Endothelial cell of umbilical vein (primary cell): ENCODE measurements around the gene BTF3L4. TPM values are rescaled to one million over a fixed set of nuclear protein-coding genes. Genes with fewer than 3 reads are reported as not detected.
A peak's percentile ranks its signal among the peaks of the same experiment; 100 is the strongest.

ENCODE experiments used
- BruUV-seq: library from RNA; stranded (reverse); fragments of 400-500 nt; replicated peaks from 2 replicates; lab custom pipeline; 2021; lab: Mats Ljungman, UMichigan
- CTCF ChIA-PET: fragments of 300-600, 350-600 bp; sonication (Branson Sonifier 250); formaldehyde crosslinking; loops from one replicate; lab custom pipeline; 2021; ENCODE audit warnings: antibody characterized with exemption, inconsistent platforms; lab: Charles Lee
- POLR2A ChIA-PET: fragments of 300-600, 350-600 bp; sonication (Branson Sonifier 250); formaldehyde crosslinking; loops from one replicate; lab custom pipeline; 2021; ENCODE audit warnings: antibody characterized with exemption, inconsistent platforms; lab: Charles Lee
- DNase-seq: peaks from one replicate; pipeline ENCODE4 v3.0.0-alpha.2; 2011; ENCODE audit warnings: low read depth, low spot score
- FAIRE-seq: peaks from 2 replicates; lab custom pipeline; 2011; peaks lifted over from hg19 to GRCh38; lab: Jason Lieb, UNC
- H2AFZ ChIP-seq: 2 replicates; pipeline ENCODE4 v1.6.0; 2012; ENCODE audit warnings: low read depth, low read length, control low read depth, inconsistent platforms
- H3K27ac ChIP-seq: 2 replicates; pipeline ENCODE4 v1.5.1; 2011; ENCODE audit warnings: low read depth, mild to moderate bottlenecking, control low read depth, low read length, moderate library complexity; ENCODE audit not compliant: insufficient read depth
- H3K27me3 ChIP-seq, 2 experiments: 2 replicates each; pipeline versions ENCODE4 v1.6.0 to v1.6.1; 2011; ENCODE audit warnings: low read length in 2 of 2, mixed read lengths in 1 of 2; ENCODE audit not compliant: control insufficient read depth in 2 of 2, insufficient read depth in 2 of 2
- H3K36me3 ChIP-seq, 2 experiments: 2 replicates in 1 of 2; 3 replicates in 1 of 2; pipeline ENCODE4 v1.5.1; 2011; ENCODE audit warnings: low read length in 2 of 2, mild to moderate bottlenecking in 1 of 2, moderate library complexity in 1 of 2; ENCODE audit not compliant: control insufficient read depth in 2 of 2, insufficient read depth in 2 of 2; ENCODE audit errors: extremely low read depth in 1 of 2
- H3K4me1 ChIP-seq: 3 replicates; pipeline ENCODE4 v1.5.1; 2011; ENCODE audit warnings: mild to moderate bottlenecking, low read length; ENCODE audit not compliant: control insufficient read depth, insufficient read depth; ENCODE audit errors: extremely low read depth
- H3K4me2 ChIP-seq: 2 replicates; pipeline ENCODE4 v1.6.1; 2011; ENCODE audit warnings: low read length, control low read depth, mixed read lengths; ENCODE audit not compliant: insufficient read depth
- H3K4me3 ChIP-seq, 3 experiments: fragments of 200-600 bp in 1 of 3; sonication (generic), shearing (Covaris generic) in 1 of 3; replicated peaks in 1 of 3; 2 replicates each; pipeline ENCODE4 v1.5.1; 2011 to 2016; ENCODE audit warnings: control low read depth in 3 of 3, low read length in 3 of 3, mild to moderate bottlenecking in 2 of 3, inconsistent platforms in 1 of 3, low read depth in 1 of 3, moderate library complexity in 1 of 3; ENCODE audit not compliant: insufficient read depth in 1 of 3
- H3K79me2 ChIP-seq: 2 replicates; pipeline ENCODE4 v1.6.0; 2012; ENCODE audit warnings: low read length, inconsistent platforms; ENCODE audit not compliant: control insufficient read depth, insufficient read depth
- H3K9ac ChIP-seq: replicated peaks from 2 replicates; pipeline ENCODE3; 2011; ENCODE audit warnings: low read length, control low read depth; ENCODE audit not compliant: insufficient read depth; ENCODE audit errors: extremely low read depth
- H3K9me1 ChIP-seq: replicated peaks from 3 replicates; pipeline ENCODE4 v1.6.0; 2011; ENCODE audit warnings: mild to moderate bottlenecking, low read length; ENCODE audit not compliant: control insufficient read depth, insufficient read depth; ENCODE audit errors: extremely low read depth
- H3K9me3 ChIP-seq: replicated peaks from 2 replicates; pipeline ENCODE4 v1.5.1; 2012; ENCODE audit warnings: low read length, inconsistent platforms; ENCODE audit not compliant: control insufficient read depth, insufficient read depth
- H4K20me1 ChIP-seq: replicated peaks from 2 replicates; pipeline ENCODE3; 2011; ENCODE audit warnings: mild to moderate bottlenecking, low read length; ENCODE audit not compliant: control insufficient read depth, insufficient read depth; ENCODE audit errors: extremely low read depth
- EZH2 ChIP-seq: IDR thresholded peaks from 2 replicates; pipeline ENCODE4 v1.6.1; 2012; ENCODE audit warnings: borderline replicate concordance, low read depth, mild to moderate bottlenecking, moderate library complexity, low read length, inconsistent platforms; ENCODE audit not compliant: severe bottlenecking
- FOS ChIP-seq: IDR thresholded peaks from 2 replicates; pipeline ENCODE4 v1.6.1; 2011; ENCODE audit warnings: mild to moderate bottlenecking, low read length, moderate library complexity, borderline replicate concordance; ENCODE audit not compliant: insufficient read depth
- GATA2 ChIP-seq: IDR thresholded peaks from 2 replicates; pipeline ENCODE4 v1.7.0; 2011; ENCODE audit warnings: low read depth, mild to moderate bottlenecking, moderate library complexity, mixed read lengths, low read length; ENCODE audit not compliant: insufficient read length, insufficient read depth
- JUN ChIP-seq: IDR thresholded peaks from 2 replicates; pipeline ENCODE4 v1.6.1; 2011; ENCODE audit warnings: borderline replicate concordance, low read depth; ENCODE audit not compliant: insufficient read length, insufficient read depth
- MYC ChIP-seq: IDR thresholded peaks from one replicate; pipeline ENCODE4 v1.6.1; 2011; ENCODE audit warnings: mild to moderate bottlenecking, low read depth, low read length
- POLR2A ChIP-seq: IDR thresholded peaks from 2 replicates; pipeline ENCODE4 v1.6.1; 2012; ENCODE audit warnings: low read depth, mild to moderate bottlenecking, control low read depth, low read length
- POLR2AphosphoS5 ChIP-seq: IDR thresholded peaks from 2 replicates; pipeline ENCODE4 v1.6.1; 2012; ENCODE audit warnings: low read depth, mild to moderate bottlenecking, control low read depth, low read length, moderate library complexity; ENCODE audit not compliant: insufficient read depth
- dilution Hi-C: fragments of 300-500 bp; cut with MboI; formaldehyde crosslinking; loops from one replicate; pipeline ENCODE4 v1.15.0; 2019; ENCODE audit warnings: low sequenced_read_pairs; ENCODE audit not compliant: extremely low pct_ligation_motif_present
- intact Hi-C: fragments of 100-400 bp; cut with micrococcal nuclease; formaldehyde crosslinking; loops from one replicate; pipeline ENCODE4 v1.10.0; 2022
- polyA plus RNA-seq, 4 experiments: library from polyadenylated mRNA; depleted of rRNA in 3 of 4; stranded (reverse) in 3 of 4; unstranded in 1 of 4; fragments of >200 nt; gene quantifications; 2 replicates each; pipeline versions ENCODE4 v1.2.1 to v1.2.3, GENCODE V29; 2011 to 2012; ENCODE audit warnings: missing spikeins in 1 of 4
- total RNA-seq: library from RNA; stranded (reverse); gene quantifications from 2 replicates; pipeline ENCODE4 v1.2.3, GENCODE V29; 2021
- TF ChIP-seq, protein P1 (sequence below), 2 donors: IDR thresholded peaks; 1 replicate in 1 of 2; 2 replicates in 1 of 2; pipeline ENCODE4 v1.5.1; 2011; ENCODE audit warnings: low read length in 2 of 2, mild to moderate bottlenecking in 2 of 2, moderate library complexity in 2 of 2, control low read depth in 1 of 2, inconsistent platforms in 1 of 2, low read depth in 1 of 2; ENCODE audit not compliant: insufficient read depth in 1 of 2; ENCODE audit errors: extremely low read depth in 1 of 2
- TF ChIP-seq, protein P2 (sequence below): IDR thresholded peaks from 2 replicates; pipeline ENCODE4 v1.6.1; 2011; ENCODE audit not compliant: insufficient read depth, insufficient read length

The BTF3L4 gene
- total and polyA plus RNA-seq, 2 donors (not counting 3 experiments of a cell fraction or from before 2014, with no cell fraction given) = 25.1 to 43.2 TPM

DNA sequence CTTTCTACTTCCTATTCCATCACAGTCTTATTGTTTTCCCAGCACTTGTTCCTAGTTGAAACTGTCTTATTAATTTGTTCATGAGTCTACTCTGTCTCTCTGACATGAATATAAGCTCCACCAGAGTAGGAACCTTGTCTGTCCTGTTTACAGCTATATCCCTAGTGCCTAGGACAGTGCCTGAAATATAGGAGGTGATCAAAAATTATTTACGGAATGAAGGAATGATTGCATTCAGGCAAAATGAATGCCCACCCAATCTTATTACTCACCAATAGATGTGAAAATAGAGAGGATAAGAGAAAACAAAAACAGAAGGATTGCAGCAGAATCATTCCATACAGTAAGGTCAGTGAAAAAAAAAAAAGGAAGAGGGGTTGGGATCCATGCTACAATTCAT lies 2.2 kb upstream of the BTF3L4 start:
- Histone ChIP-seq H2AFZ (no peak overlapping the region), H3K4me2 (peak overlapping the region; percentile 97), H3K9me1 (no peaks in the 10 kb centered on the region), H3K79me2 (peaks cover 39% of the 10 kb centered on the region), H3K27ac (no peak overlapping the region), H3K9me3 (no peaks in the 10 kb centered on the region), H3K36me3 (peaks cover 0 to 4% of the 10 kb centered on the region in 2 experiments), H3K27me3 (no peaks in the 10 kb centered on the region), H4K20me1 (no peaks in the 10 kb centered on the region), H3K4me1 (peaks cover 24% of the 10 kb centered on the region), H3K9ac (no peak overlapping the region), H3K4me3 (peak overlapping the region in 1 of 3 experiments; percentile 93)
- TF ChIP-seq JUN (no peak), MYC (no peak), POLR2A (no peak), POLR2AphosphoS5 (no peak), EZH2 (no peak), GATA2 (no peak), FOS (no peak)
- TF ChIP-seq, protein P1, sequence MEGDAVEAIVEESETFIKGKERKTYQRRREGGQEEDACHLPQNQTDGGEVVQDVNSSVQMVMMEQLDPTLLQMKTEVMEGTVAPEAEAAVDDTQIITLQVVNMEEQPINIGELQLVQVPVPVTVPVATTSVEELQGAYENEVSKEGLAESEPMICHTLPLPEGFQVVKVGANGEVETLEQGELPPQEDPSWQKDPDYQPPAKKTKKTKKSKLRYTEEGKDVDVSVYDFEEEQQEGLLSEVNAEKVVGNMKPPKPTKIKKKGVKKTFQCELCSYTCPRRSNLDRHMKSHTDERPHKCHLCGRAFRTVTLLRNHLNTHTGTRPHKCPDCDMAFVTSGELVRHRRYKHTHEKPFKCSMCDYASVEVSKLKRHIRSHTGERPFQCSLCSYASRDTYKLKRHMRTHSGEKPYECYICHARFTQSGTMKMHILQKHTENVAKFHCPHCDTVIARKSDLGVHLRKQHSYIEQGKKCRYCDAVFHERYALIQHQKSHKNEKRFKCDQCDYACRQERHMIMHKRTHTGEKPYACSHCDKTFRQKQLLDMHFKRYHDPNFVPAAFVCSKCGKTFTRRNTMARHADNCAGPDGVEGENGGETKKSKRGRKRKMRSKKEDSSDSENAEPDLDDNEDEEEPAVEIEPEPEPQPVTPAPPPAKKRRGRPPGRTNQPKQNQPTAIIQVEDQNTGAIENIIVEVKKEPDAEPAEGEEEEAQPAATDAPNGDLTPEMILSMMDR (IDR thresholded peaks at IDR 0.05; ENCODE audit: extremely low read depth in 1 of 2, insufficient read depth in 1 of 2, low read depth in 1 of 2, low read length in 2 of 2) = no peak
- TF ChIP-seq, protein P2, sequence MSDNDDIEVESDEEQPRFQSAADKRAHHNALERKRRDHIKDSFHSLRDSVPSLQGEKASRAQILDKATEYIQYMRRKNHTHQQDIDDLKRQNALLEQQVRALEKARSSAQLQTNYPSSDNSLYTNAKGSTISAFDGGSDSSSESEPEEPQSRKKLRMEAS = no peak
- BruUV-seq = no TSS peak
- DNase-seq = no peak
- no peak for FAIRE-seq
- intact Hi-C loops = no loop called here
- dilution Hi-C loops = no loop called here
- CTCF ChIA-PET = interaction anchor here (1.1 kb wide), 1 partner anchor 157 kb away, joined by 4 read pairs; no protein-coding TSS in a partner anchor
- POLR2A ChIA-PET = no interaction called here
